ENCODE data around the gene RAET1G.

- no peak for TF ChIP-seq EZH2 (IDR thresholded peaks at IDR 0.05; ENCODE audit: borderline replicate concordance, low read depth, low read length, severe bottlenecking)
- TF ChIP-seq CTCF (IDR thresholded peaks at IDR 0.05; ENCODE audit: borderline replicate concordance, extremely low read depth, low read length, poor library complexity, severe bottlenecking): no peak
Observed at GRCh38 chr6:149876241-149876933, 46.5 kb downstream of the RAET1G start.

All from DND-41 (cell line).